ENCODE results near the gene BIN1. TPM values are rescaled to one million over a fixed set of nuclear protein-coding genes. Genes with fewer than 3 reads are reported as not detected.

BIN1 gene
- total and polyA plus RNA-seq, 2 donors (not counting 1 experiment from before 2014, with no cell fraction given), result 90.6 to 92.3 TPM

DNA sequence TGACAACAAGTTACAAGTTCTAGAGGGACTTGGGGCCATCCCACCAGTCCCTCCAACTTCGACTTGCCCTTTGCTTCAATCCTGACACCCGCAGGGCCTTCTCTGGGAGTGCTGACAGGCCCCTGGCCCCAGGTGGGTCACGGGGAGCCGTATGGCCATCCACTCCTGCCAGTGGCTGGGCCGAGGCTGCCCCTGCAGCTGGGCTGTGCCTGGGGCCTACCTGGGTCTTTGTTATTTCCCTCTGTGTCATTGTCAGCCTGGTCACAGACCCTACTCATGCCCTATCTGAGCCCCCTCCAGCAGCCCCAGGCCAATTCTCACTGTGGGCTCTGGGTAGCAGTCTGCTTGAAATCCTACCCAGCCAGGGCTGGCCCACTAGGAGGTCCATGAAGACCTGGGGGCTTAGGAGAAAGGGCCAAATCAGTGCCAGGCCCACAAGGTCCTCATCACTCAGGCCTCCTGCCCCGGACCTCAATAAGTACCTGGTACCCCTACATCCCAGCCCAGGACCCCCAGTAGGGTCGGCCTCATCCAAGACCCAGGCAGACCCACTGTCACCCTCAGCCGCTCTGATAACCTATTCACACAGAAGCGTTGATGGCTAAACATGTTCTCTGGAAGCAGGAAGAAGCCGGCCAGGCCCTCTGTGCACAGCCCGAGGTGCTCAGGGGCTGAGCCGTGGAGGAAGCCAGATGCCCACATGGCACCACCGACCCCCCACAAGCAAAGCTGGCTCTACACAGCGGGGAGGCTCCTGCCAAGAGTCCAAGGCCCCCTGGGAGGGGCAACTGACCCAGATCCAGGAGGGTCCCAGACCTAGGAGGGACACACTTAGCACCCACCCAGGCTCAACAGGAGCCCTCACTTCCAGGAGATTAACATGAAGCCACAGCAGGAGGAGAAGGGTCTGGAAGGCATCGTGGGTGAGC is 57.7 kb downstream of the BIN1 start:
- H3K27ac Mint-ChIP-seq, result no peak overlapping the region

More for the DNA sequence above, 57.7 kb downstream of the BIN1 start:
- Histone ChIP-seq H3K9ac (ENCODE audit: low read length) (no peak overlapping the region), H3K36me3 (replicated peaks in 1 of 2; ENCODE audit: control extremely low read depth in 1 of 2, control insufficient read depth in 1 of 2, extremely low read depth in 1 of 2, insufficient read depth in 2 of 2, low read length in 1 of 2) (peaks cover 0 to 24% of the 10 kb centered on the region in 2 experiments), H3K27me3 (replicated peaks in 1 of 4; ENCODE audit: control extremely low read depth in 1 of 4, control insufficient read depth in 3 of 4, insufficient read depth in 4 of 4, low read length in 3 of 4) (no peaks in the 10 kb centered on the region), H3K4me3 (ENCODE audit: control extremely low read depth in 1 of 5, extremely low read depth in 1 of 5, insufficient read depth in 1 of 5, low read depth in 2 of 5, low read length in 4 of 5) (no peak overlapping the region), H3K79me2 (ENCODE audit: control insufficient read depth, insufficient read depth, low read length) (no peaks in the 10 kb centered on the region), H3K4me1 (ENCODE audit: control insufficient read depth in 2 of 2, insufficient read depth in 2 of 2, low read length in 2 of 2) (peaks cover 0 to 8% of the 10 kb centered on the region in 2 donors), H4K20me1 (ENCODE audit: control insufficient read depth, insufficient read depth, low read length, poor library complexity, severe bottlenecking) (peaks cover 36% of the 10 kb centered on the region), H3K27ac (ENCODE audit: low read length in 2 of 2) (no peak overlapping the region), H2AFZ (ENCODE audit: insufficient read depth, low read depth, low read length, poor library complexity, severe bottlenecking) (no peak overlapping the region), H3K4me2 (replicated peaks; ENCODE audit: low read depth, low read length, poor library complexity, severe bottlenecking) (no peak overlapping the region), H3K9me3 (ENCODE audit: control extremely low read depth in 1 of 3, control insufficient read depth in 2 of 3, insufficient read depth in 1 of 3, low read length in 2 of 3) (peaks cover 0 to 17% (median 0%) of the 10 kb centered on the region in 3 donors)
- no peaks in the 10 kb centered on the region for H3K27me3 Mint-ChIP-seq
- peaks cover 3% of the 10 kb centered on the region for H3K4me1 Mint-ChIP-seq
- no peaks in the 10 kb centered on the region for H3K9me3 Mint-ChIP-seq (ENCODE audit: insufficient read depth)
- TF ChIP-seq CTCF (IDR thresholded peaks at IDR 0.05), result no peak
- no peak for TF ChIP-seq EZH2 (IDR thresholded peaks at IDR 0.05; ENCODE audit: borderline replicate concordance, insufficient read depth, low read depth, low read length, poor library complexity, severe bottlenecking)
- intact Hi-C loops (cut with micrococcal nuclease), result no loop called here
- WGBS (ENCODE audit: insufficient coverage), result 92% methylated on average over 14 of the region's 15 CpGs
- POLR2A ChIA-PET, result no interaction called here
- CTCF ChIA-PET, result interaction anchor here (1.1 to 2.3 kb wide), 3 partner anchors 10 to 125 kb away, joined by 3 to 6 read pairs (median 4); no protein-coding TSS in a partner anchor
- no peak for ATAC-seq (ENCODE audit: low read depth)
- no peak overlapping the region for H3K4me3 Mint-ChIP-seq
- no peak for DNase-seq
